Measurements from ENCODE around the gene RIPOR2. TPM values are rescaled to one million over a fixed set of nuclear protein-coding genes. Genes with fewer than 3 reads are reported as not detected.

RIPOR2 gene
- polyA plus RNA-seq, 3 donors: 154 to 181 (median 179) TPM

- peaks cover 100% of the 10 kb centered on the region for H4K20me1 ChIP-seq (ENCODE audit: insufficient read depth, low read length)
- peak overlapping the region in 1 of 2 donors; percentile 21 for H3K27ac ChIP-seq (ENCODE audit: low read depth in 1 of 2, low read length in 2 of 2)
- intact Hi-C loops (cut with micrococcal nuclease): no loop called here
- Mint-ChIP-seq H3K36me3 (peaks cover 89 to 99% of the 10 kb centered on the region in 2 donors), H3K27ac (peak overlapping the region in 1 of 7 donors; percentile 18), H3K4me3 (no peak overlapping the region), H3K4me1 (peaks cover 12% of the 10 kb centered on the region), H3K27me3 (ENCODE audit: low read depth in 3 of 3) (no peaks in the 10 kb centered on the region), H3K9me3 (peaks cover 3 to 8% (median 5%) of the 10 kb centered on the region in 7 donors)
- no peak for DNase-seq
- H2AFZ ChIP-seq (ENCODE audit: insufficient read depth, low read depth, low read length, poor library complexity, severe bottlenecking): no peak overlapping the region
- H3K27me3 ChIP-seq (ENCODE audit: control insufficient read depth in 2 of 2, insufficient read depth in 2 of 2, low read length in 2 of 2): no peaks in the 10 kb centered on the region
- no peak overlapping the region for H3K4me3 ChIP-seq (replicated peaks in 1 of 3; ENCODE audit: low read depth in 2 of 3, low read length in 3 of 3)
- peaks cover 41% of the 10 kb centered on the region for H3K79me2 ChIP-seq (ENCODE audit: insufficient read depth, low read length)
- H3K9ac ChIP-seq (ENCODE audit: insufficient read depth, low read length, poor library complexity, severe bottlenecking): no peak overlapping the region
- peaks cover 3% of the 10 kb centered on the region in 2 donors for H3K9me3 ChIP-seq (replicated peaks in 1 of 2; ENCODE audit: control insufficient read depth in 1 of 2, insufficient read depth in 1 of 2, low read length in 2 of 2)
- no peak overlapping the region for H3K4me2 ChIP-seq (replicated peaks; ENCODE audit: extremely low read depth, low read length, poor library complexity, severe bottlenecking)
- no peak for TF ChIP-seq CTCF (IDR thresholded peaks at IDR 0.05)
- peaks cover 90 to 100% of the 10 kb centered on the region in 2 donors for H3K36me3 ChIP-seq (replicated peaks in 1 of 2; ENCODE audit: control insufficient read depth in 1 of 2, insufficient read depth in 2 of 2, low read length in 2 of 2)
- peaks cover 9 to 10% of the 10 kb centered on the region in 2 donors for H3K4me1 ChIP-seq (ENCODE audit: control insufficient read depth in 1 of 2, insufficient read depth in 2 of 2, low read length in 2 of 2)
- 100% methylated on average over 4 of the region's 4 CpGs for WGBS (ENCODE audit: insufficient coverage)
These were observed 63.0 kb downstream of the RIPOR2 start for GRCh38 chr6:24872779-24873178.

- Mint-ChIP-seq H3K27me3 (ENCODE audit: low read depth in 3 of 3) (no peaks in the 10 kb centered on the region), H3K9me3 (no peaks in the 10 kb centered on the region), H3K4me3 (no peak overlapping the region), H3K4me1 (peaks cover 2% of the 10 kb centered on the region), H3K36me3 (peaks cover 84 to 99% of the 10 kb centered on the region in 2 donors), H3K27ac (peak overlapping the region in 2 of 7 donors; percentile 44 to 73)
- no peak overlapping the region for H2AFZ ChIP-seq (ENCODE audit: insufficient read depth, low read depth, low read length, poor library complexity, severe bottlenecking)
- no peak for TF ChIP-seq CTCF (IDR thresholded peaks at IDR 0.05)
- no peaks in the 10 kb centered on the region for H3K4me1 ChIP-seq (ENCODE audit: control insufficient read depth in 1 of 2, insufficient read depth in 2 of 2, low read length in 2 of 2)
- peaks cover 3% of the 10 kb centered on the region for H3K79me2 ChIP-seq (ENCODE audit: insufficient read depth, low read length)
- H3K9ac ChIP-seq (ENCODE audit: insufficient read depth, low read length, poor library complexity, severe bottlenecking): no peak overlapping the region
- H3K9me3 ChIP-seq (replicated peaks in 1 of 2; ENCODE audit: control insufficient read depth in 1 of 2, insufficient read depth in 1 of 2, low read length in 2 of 2): no peaks in the 10 kb centered on the region
- H3K4me3 ChIP-seq (replicated peaks in 1 of 3; ENCODE audit: low read depth in 2 of 3, low read length in 3 of 3): no peak overlapping the region
- H4K20me1 ChIP-seq (ENCODE audit: insufficient read depth, low read length): peaks cover 100% of the 10 kb centered on the region
- no CpG with 5 or more reads among the region's 4 CpGs for WGBS (ENCODE audit: insufficient coverage)
- intact Hi-C loops (cut with micrococcal nuclease): no loop called here
- H3K4me2 ChIP-seq (replicated peaks; ENCODE audit: extremely low read depth, low read length, poor library complexity, severe bottlenecking): no peak overlapping the region
- no peak for DNase-seq
- peaks cover 98 to 100% of the 10 kb centered on the region in 2 donors for H3K36me3 ChIP-seq (replicated peaks in 1 of 2; ENCODE audit: control insufficient read depth in 1 of 2, insufficient read depth in 2 of 2, low read length in 2 of 2)
- H3K27ac ChIP-seq (ENCODE audit: low read depth in 1 of 2, low read length in 2 of 2): peak overlapping the region in 1 of 2 donors; percentile 46
- no peaks in the 10 kb centered on the region for H3K27me3 ChIP-seq (ENCODE audit: control insufficient read depth in 2 of 2, insufficient read depth in 2 of 2, low read length in 2 of 2)
These were observed 67.0 kb downstream of the RIPOR2 start for GRCh38 chr6:24868765-24869164.

Measured in CD14-positive monocyte (primary cell).